Fibroblast of skin of left quadriceps (primary cell): ENCODE results near the gene SNRNP48.

ENCODE experiments used
- DNase-seq, 2 experiments: peaks; one replicate each; pipeline ENCODE4 v3.0.0-alpha.2; 2013; ENCODE audit warnings: low read depth in 2 of 2

The SNRNP48 gene

GRCh38 chr6:7559196-7559595 lies 30.8 kb upstream of the SNRNP48 start:
- no peak for DNase-seq

GRCh38 chr6:7559651-7560385 lies 30.2 kb upstream of the SNRNP48 start:
- DNase-seq = no peak

- DNase-seq = no peak
Observed at GRCh38 chr6:7561153-7561964, 28.6 kb upstream of the SNRNP48 start.

- DNase-seq = no peak
Observed at GRCh38 chr6:7562769-7563168, 27.2 kb upstream of the SNRNP48 start.

GRCh38 chr6:7566107-7566506 lies 23.9 kb upstream of the SNRNP48 start:
- DNase-seq = no peak

- DNase-seq = no peak
Observed at GRCh38 chr6:7566617-7567173, 23.3 kb upstream of the SNRNP48 start.

DNA sequence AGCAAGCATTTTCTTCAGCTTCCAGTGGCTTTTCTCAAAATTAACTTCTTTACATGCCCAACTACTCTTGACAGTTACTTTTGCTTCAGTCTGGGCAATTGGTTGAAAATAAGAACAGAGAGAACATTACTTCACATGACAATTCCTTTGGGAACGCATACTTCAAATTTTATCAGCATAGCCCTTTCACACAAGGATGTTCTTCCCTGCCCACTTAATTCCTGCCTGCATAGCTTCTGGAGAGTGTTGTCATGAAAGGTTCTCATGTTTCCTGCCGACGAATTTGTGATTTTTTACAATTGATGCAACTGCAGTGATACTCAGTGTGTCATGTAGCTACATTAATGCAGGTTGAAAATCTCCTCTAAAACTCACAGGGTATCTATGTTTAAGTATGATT lies 22.0 kb upstream of the SNRNP48 start:
- DNase-seq = peak; percentile 78 to 83

DNA sequence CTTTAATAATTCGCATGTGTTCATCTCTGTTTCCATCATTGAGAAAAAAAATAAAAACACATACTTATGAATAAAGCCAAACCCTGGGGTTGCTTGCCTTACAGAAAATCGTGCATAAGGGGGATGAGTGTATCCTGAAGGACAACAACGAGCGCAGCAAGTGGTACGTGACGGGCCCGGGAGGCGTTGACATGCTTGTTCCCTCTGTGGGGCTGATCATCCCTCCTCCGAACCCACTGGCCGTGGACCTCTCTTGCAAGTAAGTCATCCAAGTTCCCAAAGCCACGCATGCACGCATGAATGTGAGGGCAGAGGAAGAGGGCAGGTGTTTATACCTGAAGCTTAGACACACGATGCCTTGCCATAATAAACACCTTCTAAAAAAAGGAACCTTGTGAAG lies 20.9 kb upstream of the SNRNP48 start:
- DNase-seq = no peak

DNA sequence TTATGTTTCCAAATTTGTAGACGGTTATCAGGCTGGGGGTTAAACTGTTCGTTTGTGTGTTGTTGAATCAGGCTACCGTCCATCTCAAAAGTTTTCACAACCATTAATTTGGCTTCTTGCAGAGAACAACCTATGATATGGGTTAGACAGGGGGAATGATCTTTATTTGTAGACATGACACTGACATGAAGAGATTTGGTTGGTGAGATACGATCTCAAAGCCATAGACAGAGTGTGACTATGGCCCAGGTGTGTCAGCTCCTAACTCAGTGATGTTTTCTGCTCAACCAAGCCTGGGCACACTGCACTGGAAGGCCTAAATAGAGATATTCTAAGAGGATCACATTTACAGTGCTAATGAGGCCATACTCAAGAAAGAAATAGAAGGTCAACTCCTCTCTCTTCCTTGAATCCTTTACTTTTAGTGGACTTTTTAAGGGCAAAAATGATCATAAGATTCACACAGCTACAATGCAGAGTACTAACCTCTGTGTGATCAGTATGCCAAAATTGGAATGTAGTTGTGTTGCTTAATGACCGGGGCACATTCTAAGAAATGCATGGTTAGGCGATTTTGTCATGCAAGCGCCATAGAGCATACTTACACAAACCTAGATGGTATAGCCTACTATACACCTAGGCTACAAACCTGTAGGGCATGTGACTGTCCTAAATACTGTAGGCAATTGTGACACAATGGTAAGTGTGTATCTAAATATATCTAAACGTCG lies 17.6 kb upstream of the SNRNP48 start:
- DNase-seq = no peak

DNA sequence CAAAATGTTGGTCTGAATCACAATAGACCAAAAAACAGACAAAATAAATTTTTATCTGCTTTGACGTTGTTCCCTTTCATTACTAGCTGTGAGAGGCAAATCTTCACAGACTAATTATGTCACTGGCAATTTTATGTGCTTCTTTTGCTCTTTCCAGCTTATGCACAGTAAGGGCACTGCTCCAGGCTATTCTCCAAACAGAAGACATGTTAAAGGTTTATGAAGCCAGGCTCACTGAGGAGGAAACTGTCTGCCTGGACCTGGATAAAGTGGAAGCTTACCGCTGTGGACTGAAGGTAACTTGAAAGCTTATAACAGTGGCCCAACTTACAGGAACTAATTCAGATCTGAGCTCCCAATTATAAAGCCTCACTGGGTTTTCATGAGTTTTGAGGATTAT lies 15.5 kb upstream of the SNRNP48 start:
- DNase-seq = no peak

DNA sequence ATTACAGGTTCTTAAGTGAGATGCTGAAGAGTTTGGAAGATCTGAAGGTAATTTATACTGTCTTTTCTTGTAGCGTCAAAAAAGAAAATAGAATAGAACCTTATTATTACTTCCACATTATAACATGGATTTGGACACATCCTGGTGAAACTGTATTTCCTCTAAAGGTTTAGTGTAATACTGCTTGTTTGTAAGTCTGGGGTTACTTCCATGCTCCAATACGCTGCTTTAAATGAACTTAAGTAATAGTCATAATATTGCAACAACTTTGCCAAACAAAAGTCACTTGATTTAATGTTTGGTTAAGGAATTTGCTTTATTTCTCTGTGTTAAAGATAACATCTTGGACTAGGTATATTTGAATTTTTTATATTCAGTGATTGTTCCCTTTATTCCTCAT lies 11.5 kb upstream of the SNRNP48 start:
- DNase-seq = no peak

DNA sequence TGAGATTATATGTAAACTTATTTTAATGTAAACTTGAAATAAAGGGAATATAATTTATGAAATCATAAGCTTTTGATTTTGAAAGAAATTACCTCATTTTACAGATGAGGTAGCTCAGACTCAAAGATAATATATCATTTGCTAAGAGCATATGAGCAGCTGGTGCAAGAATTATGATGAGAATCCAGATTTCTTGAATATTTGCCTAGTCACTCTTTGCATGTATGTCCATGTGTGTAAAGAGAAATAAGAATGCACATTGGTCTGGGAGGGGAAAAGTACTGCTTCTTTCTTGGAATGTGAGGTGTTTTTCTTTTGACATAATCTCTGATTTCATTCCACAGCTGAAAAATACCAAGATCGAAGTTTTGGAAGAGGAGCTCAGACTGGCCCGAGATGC lies 11.1 kb upstream of the SNRNP48 start:
- no peak for DNase-seq

DNA sequence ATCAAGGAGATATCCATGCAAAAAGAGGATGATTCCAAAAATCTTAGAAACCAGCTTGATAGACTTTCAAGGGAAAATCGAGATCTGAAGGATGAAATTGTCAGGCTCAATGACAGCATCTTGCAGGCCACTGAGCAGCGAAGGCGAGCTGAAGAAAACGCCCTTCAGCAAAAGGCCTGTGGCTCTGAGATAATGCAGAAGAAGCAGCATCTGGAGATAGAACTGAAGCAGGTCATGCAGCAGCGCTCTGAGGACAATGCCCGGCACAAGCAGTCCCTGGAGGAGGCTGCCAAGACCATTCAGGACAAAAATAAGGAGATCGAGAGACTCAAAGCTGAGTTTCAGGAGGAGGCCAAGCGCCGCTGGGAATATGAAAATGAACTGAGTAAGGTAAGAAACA lies 10.1 kb upstream of the SNRNP48 start:
- DNase-seq = no peak

DNA sequence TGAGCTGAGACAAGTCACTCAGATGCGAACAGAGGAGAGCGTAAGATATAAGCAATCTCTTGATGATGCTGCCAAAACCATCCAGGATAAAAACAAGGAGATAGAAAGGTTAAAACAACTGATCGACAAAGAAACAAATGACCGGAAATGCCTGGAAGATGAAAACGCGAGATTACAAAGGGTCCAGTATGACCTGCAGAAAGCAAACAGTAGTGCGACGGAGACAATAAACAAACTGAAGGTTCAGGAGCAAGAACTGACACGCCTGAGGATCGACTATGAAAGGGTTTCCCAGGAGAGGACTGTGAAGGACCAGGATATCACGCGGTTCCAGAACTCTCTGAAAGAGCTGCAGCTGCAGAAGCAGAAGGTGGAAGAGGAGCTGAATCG lies 9.5 kb upstream of the SNRNP48 start:
- DNase-seq = no peak

DNA sequence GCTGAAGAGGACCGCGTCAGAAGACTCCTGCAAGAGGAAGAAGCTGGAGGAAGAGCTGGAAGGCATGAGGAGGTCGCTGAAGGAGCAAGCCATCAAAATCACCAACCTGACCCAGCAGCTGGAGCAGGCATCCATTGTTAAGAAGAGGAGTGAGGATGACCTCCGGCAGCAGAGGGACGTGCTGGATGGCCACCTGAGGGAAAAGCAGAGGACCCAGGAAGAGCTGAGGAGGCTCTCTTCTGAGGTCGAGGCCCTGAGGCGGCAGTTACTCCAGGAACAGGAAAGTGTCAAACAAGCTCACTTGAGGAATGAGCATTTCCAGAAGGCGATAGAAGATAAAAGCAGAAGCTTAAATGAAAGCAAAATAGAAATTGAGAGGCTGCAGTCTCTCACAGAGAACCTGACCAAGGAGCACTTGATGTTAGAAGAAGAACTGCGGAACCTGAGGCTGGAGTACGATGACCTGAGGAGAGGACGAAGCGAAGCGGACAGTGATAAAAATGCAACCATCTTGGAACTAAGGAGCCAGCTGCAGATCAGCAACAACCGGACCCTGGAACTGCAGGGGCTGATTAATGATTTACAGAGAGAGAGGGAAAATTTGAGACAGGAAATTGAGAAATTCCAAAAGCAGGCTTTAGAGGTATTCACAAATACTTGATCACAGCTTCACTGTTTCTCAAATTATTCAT lies 8.9 kb upstream of the SNRNP48 start:
- no peak for DNase-seq

DNA sequence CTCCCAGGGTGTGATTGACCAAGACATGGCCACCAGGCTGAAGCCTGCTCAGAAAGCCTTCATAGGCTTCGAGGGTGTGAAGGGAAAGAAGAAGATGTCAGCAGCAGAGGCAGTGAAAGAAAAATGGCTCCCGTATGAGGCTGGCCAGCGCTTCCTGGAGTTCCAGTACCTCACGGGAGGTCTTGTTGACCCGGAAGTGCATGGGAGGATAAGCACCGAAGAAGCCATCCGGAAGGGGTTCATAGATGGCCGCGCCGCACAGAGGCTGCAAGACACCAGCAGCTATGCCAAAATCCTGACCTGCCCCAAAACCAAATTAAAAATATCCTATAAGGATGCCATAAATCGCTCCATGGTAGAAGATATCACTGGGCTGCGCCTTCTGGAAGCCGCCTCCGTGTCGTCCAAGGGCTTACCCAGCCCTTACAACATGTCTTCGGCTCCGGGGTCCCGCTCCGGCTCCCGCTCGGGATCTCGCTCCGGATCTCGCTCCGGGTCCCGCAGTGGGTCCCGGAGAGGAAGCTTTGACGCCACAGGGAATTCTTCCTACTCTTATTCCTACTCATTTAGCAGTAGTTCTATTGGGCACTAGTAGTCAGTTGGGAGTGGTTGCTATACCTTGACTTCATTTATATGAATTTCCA lies 4.6 kb upstream of the SNRNP48 start:
- no peak for DNase-seq

- peak in 1 of 2 experiments; percentile 23 for DNase-seq
Observed at GRCh38 chr6:7587631-7588100, 2.3 kb upstream of the SNRNP48 start.

DNA sequence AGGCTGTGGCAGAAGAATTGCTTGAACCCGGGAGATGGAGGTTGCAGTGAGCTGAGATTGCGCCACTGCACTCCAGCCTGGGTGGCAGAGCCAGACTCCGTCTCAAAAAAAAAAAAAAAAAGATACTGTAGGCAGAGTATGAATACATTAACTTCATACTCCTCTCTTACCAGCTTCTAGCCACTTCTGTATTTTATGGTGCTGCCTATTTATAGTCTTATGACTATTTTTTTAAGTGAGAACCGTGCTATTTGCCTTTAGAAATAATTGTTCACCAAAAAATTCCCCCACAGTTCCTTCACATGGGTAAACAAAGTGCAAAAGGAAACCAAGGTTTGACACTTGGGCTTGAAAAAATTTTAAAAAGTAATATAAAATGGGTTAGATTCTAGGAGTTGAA lies 1.5 kb upstream of the SNRNP48 start:
- no peak for DNase-seq

GRCh38 chr6:7589221-7589620 lies 777 bp upstream of the SNRNP48 start:
- no peak for DNase-seq

DNA sequence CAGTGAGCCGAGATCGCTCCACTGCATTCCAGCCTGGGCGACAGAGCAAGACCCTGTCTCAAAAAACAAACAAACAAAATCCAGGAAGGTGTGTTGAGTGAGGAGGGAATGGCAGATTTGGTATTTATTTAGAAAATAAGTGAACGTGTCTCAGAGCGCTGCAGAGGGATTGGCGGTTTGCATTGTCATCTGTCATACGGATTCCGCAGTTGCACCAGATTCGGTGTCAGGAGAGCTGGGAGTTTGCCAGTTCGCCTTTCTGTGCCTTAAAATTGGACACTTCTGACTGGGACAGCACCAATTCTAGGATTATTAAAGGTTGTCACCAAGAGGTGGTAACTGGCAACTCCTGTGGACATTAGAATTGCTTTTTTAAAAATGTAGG lies 912 bp downstream of the SNRNP48 start:
- DNase-seq = no peak

DNA sequence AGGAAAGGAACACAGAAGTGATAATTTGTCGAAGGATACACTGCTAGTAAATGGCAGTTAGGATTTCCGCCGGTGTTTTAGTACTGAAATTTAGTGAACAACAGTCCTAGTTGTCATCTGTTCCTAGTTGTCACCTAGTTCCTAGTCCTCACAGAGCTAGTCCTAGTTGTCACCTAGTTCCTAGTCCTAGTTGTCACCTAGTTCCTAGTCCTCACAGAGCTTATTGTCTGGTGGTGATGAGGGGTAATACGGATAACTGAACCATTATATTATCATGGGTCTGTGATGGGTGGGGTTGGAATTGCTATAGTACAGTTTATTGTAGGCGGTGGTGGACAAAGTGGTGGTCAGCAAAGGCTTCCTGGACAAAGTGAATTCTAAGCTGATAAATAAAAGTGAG lies 1.8 kb downstream of the SNRNP48 start:
- DNase-seq = no peak
